GM12873 (cell line): ENCODE data around the gene DBF4.

Experiments
- CTCF ChIP-seq: IDR thresholded peaks from 2 replicates; pipeline ENCODE4 v1.5.1; 2012; ENCODE audit warnings: low read depth, mild to moderate bottlenecking, moderate library complexity, low read length, control low read depth; ENCODE audit not compliant: insufficient read depth; ENCODE audit errors: missing control alignments

DBF4 gene

GRCh38 chr7:87876040-87876868 is at the start of gene DBF4, which contains the start of gene SLC25A40:
Gene DBF4, plus strand, starts transcription at chr7:87876493. Its CDS starts 240 bp downstream, at chr7:87876733.
Gene SLC25A40, minus strand, starts transcription at chr7:87876360. Its CDS starts 17,633 bp downstream, at chr7:87858727.
- TF ChIP-seq CTCF, result no peak

GRCh38 chr7:87831097-87831496 is 45.2 kb upstream of the DBF4 start:
- TF ChIP-seq CTCF, result no peak

- no peak for TF ChIP-seq CTCF
Measured at GRCh38 chr7:87833130-87833529, 43.2 kb upstream of the DBF4 start.

- TF ChIP-seq CTCF, result no peak
Measured at GRCh38 chr7:87837597-87837996, 38.7 kb upstream of the DBF4 start.

- no peak for TF ChIP-seq CTCF
Measured at GRCh38 chr7:87850836-87851593, 25.3 kb upstream of the DBF4 start.

- no peak for TF ChIP-seq CTCF
Measured at GRCh38 chr7:87852306-87852705, 24.0 kb upstream of the DBF4 start.

GRCh38 chr7:87853237-87853864 is 22.9 kb upstream of the DBF4 start:
- no peak for TF ChIP-seq CTCF
